PC-3 (cell line): ENCODE data around the gene CNPY1.

Experiments used
- EZH2phosphoT487 ChIP-seq: fragments of 300-600 bp; sonication (generic); IDR thresholded peaks from 2 replicates; pipeline ENCODE4 v1.6.1; 2018; ENCODE audit warnings: mild to moderate bottlenecking, antibody characterized with exemption, low read length, borderline replicate concordance
- TF ChIP-seq, protein P1 (sequence below): fragments of 300-600 bp; sonication (generic); conservative IDR thresholded peaks from 2 replicates; pipeline ENCODE4 v1.5.1; 2017; ENCODE audit warnings: antibody characterized with exemption, low read depth, mild to moderate bottlenecking, low read length

DNA sequence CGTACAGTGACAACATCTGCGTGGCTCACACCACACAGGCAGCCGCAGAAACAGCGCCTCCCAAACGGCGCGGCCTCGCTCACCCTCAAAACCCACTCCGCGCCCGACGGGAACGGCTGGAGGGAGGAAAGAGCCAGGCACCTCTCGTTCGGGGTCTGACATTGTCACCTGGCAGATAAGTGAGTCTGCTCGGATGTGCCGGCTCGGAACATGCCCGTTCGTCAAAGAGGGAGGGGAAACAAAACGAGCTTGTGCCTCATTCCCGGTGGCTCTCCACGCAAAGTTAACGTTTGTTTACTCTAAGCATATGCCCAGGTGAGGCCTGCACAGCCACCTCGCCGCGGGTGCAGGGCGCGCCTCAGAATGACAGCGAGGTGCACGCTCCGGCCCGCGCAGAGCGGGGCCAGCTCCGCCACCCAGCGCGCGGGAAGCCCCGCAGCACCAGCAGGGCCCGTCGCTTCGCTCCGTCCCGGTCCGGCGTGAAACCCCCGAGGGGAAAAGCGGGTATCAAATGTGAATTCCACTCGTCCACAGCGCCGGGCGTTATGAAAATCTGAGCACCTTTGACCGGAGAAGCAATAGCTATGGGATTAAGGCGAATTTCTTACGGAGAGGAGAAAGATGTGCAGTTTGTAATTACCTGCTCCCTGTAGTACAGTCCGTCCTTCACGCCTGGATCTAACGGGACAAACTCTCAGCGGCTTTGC lies 13.1 kb downstream of the CNPY1 start:
- TF ChIP-seq, protein P1, sequence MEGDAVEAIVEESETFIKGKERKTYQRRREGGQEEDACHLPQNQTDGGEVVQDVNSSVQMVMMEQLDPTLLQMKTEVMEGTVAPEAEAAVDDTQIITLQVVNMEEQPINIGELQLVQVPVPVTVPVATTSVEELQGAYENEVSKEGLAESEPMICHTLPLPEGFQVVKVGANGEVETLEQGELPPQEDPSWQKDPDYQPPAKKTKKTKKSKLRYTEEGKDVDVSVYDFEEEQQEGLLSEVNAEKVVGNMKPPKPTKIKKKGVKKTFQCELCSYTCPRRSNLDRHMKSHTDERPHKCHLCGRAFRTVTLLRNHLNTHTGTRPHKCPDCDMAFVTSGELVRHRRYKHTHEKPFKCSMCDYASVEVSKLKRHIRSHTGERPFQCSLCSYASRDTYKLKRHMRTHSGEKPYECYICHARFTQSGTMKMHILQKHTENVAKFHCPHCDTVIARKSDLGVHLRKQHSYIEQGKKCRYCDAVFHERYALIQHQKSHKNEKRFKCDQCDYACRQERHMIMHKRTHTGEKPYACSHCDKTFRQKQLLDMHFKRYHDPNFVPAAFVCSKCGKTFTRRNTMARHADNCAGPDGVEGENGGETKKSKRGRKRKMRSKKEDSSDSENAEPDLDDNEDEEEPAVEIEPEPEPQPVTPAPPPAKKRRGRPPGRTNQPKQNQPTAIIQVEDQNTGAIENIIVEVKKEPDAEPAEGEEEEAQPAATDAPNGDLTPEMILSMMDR, result no peak
- peak; percentile 31; the same call in 1 of the 2 replicates for TF ChIP-seq EZH2phosphoT487
